HG03139 (cell line): ENCODE measurements around the gene HEPHL1.

Experiments
- ATAC-seq: cut with Tn5 transposase; IDR thresholded peaks from one replicate; pipeline ENCODE4 v1.9.1; 2021; ENCODE audit not compliant: unreplicated experiment

The HEPHL1 gene

GRCh38 chr11:94024547-94024946, 3.4 kb downstream of the HEPHL1 start:
- ATAC-seq: no peak

DNA sequence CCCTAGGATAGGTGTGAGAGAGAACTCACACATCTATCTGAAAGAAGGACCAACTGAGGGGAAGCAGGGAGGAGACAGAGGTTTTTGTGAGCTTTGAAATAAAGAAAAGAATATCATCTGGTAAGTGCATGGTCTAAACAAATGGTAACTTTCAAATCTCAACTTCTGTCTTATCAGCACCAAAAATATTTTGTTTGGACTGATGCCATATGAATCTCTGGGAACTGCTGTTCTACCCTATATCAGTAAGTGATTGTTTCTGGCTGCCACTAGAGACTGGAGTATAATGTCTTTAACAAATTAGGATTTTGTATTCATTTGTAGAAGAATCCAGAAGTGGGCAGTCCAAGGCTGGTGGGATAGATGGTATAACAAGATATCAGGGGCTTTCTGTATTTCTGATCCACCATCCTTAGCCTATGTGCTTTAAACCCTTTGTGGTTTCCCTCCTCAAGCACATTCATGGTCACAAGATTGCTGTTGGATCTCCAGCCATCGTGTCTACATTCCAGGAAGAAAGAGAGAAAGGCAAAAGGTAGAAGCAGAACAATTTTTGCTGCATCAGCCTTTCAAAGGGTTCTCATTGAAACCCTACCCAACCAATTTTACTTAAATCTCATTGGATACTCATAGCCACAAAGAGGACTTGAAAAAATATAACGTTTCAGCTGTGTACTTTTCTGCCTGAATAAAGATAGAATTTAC, 4.7 kb downstream of the HEPHL1 start:
- ATAC-seq: no peak

DNA sequence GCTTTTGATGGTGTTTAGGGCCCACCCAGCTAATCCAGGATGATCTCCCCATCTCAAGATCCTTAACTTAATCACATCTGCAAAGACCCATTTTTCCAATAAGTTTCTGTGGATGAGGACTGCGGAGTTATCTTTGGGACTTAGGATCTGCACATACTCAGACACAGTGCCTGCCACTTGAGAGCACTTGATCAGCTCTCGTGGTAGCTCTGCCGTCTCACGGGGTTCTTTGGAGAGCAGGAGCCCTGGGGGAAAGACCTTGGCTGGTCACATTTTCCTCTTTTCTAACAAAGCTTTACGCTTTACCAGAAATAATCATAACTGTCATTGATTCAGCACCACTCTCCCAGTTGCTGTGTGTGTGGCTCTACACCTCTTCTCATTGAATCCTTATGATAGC, 6.1 kb downstream of the HEPHL1 start:
- ATAC-seq: no peak

DNA sequence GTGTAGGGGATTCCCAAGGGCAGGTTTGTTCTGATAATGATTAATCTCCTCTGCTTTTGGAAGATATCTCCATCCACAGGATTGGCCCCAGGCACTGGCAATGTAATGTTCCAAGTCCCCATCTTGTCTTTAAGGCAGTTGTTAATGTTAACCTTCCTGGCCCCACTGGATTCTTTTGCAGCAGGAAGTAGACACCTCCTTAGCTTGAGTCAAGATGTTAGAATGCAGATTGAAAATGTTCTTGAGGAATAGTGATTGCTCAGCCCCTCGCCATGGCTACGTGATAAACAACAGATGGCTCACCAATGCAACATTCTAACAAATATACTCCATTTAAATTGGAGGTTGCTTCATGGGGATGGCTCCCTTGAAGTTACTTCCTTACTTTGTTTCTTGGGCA, 7.3 kb downstream of the HEPHL1 start:
- no peak for ATAC-seq

- no peak for ATAC-seq
These were observed 8.9 kb downstream of the HEPHL1 start for GRCh38 chr11:94030059-94030458.

DNA sequence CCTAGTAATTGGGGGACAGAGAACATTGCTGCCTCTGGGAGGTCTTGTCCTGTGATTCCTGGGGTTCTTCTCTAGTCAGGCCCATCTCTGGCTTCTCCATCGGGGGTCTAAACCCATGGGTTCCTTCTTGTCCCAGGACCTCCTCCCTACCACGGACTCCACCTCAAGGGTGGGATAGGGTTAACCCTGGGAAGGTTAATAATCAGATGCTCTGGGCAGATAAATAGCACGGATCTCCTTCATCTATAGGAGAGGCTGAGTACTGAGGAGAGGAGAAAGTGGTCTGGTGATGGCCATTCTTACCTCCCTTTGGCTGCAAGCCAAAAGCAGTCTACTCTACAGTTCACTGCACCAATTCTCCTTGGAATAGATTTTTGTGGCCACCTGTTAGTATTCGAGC, 10.5 kb downstream of the HEPHL1 start:
- no peak for ATAC-seq

GRCh38 chr11:94032066-94032465, 10.9 kb downstream of the HEPHL1 start:
- ATAC-seq: no peak

- no peak for ATAC-seq
These were observed 11.6 kb downstream of the HEPHL1 start for GRCh38 chr11:94032725-94033124.

- ATAC-seq: no peak
These were observed 13.1 kb downstream of the HEPHL1 start for GRCh38 chr11:94034207-94034606.

DNA sequence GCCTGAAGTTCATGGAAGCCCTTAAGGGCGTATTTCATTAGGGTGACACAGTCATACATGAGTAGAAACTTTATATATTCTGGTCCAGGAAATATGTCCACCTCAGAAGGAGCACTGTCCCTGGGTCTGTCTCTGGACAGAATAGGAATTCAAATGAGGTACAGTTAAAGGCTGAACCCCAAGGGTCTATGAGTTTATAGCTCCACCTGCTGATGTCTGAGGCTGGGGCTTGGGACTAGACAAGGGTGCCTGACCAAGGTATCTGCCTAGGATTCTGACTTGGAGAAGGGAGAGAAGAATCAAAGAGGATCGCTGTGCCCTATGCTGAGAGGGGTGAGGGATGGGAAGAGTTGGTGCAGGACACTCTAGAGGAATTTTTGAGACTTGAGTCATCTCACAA, 14.9 kb downstream of the HEPHL1 start:
- no peak for ATAC-seq

DNA sequence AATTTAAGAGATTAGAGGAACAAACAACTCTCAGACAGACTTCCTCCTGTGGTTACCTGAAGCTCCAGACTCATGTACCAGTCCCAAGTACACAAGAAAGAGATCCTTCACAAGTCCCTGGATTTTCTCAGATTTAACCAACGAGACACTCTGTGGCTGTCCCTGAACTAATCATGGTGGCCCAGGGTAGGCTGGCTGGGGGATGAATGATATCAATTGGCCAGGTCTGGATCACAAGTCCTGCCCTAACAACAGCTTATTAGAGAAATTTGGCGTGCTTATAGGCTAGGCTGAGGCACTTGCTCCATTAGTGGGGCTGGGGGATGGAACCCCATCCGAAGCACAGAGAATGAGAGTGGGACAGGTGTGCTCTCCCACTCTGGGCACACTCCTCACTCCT, 22.1 kb downstream of the HEPHL1 start:
- ATAC-seq: no peak

DNA sequence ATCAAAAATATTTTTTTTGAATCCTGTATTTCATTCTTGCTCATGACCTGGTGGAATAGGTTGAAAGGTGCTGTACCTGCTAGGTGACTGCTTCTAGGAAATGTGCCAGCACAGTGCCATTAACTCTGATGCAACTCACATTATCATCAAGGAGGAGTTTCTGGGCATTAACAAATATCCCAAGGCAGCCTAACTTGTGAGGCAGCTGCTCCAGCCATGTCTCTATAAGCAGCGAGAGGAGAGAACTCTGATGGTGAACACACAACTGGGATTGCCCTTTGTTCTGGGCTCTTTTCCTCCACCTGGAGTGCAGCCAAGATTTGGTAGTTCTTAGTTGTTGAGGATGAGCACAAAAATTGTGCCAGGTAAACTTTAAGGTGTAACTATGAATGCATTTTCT, 25.6 kb downstream of the HEPHL1 start:
- no peak for ATAC-seq

DNA sequence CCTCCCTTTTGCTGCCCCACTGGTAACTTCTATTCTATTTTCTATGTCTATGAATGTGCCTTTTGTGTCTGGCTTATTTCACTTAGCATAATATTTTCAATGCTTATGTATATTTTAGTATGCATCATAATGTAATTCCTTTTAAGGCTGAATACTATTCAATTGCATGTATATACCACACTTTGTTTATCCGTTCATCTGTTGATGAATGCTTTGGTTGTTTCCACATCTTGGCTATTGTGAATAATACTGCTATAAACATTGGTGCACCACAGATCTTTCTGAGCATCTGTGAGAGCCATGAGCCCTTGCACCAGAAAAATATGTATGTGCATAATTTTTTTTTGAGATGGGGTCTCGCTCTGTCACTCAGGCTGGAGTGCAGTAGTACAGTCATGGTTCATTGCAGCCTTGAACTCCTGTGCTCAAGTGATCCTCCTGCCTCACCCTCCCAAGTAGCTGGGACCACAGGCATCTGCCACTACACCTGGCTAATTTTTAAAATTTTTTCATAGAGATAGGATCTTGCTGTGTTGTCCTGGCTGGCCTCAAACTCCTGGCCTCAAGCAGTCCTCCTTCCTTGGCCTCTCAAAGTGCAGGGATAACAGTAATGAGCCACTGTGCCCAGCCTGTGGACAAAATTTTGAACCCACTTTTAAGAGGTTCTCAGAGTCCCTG, 27.0 kb downstream of the HEPHL1 start:
- no peak for ATAC-seq

- no peak for ATAC-seq
These were observed 28.2 kb downstream of the HEPHL1 start for GRCh38 chr11:94049351-94049750.

- no peak for ATAC-seq
These were observed 37.5 kb downstream of the HEPHL1 start for GRCh38 chr11:94058630-94059029.

- no peak for ATAC-seq
These were observed 37.9 kb downstream of the HEPHL1 start for GRCh38 chr11:94059065-94059464.

- no peak for ATAC-seq
These were observed 39.2 kb downstream of the HEPHL1 start for GRCh38 chr11:94060401-94060800.

DNA sequence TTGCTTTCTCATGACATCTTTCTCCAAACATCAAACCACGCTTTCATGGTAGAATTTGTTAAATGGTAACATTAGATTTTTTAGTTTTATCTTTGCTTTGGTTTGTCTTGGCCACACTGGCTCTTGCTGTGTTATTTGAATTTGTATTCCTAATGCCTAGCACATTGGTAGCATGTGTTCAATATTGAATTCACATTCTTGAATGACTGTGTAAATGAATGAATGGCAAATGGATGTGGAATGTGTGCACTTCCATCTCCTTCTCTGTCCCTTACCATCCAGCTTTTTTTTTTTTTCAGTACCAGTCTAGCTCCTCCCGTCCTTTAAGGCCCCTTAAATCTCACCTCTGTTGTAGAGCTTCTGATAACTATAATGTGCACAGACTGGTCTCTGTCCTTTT, 41.2 kb downstream of the HEPHL1 start:
- ATAC-seq: no peak

DNA sequence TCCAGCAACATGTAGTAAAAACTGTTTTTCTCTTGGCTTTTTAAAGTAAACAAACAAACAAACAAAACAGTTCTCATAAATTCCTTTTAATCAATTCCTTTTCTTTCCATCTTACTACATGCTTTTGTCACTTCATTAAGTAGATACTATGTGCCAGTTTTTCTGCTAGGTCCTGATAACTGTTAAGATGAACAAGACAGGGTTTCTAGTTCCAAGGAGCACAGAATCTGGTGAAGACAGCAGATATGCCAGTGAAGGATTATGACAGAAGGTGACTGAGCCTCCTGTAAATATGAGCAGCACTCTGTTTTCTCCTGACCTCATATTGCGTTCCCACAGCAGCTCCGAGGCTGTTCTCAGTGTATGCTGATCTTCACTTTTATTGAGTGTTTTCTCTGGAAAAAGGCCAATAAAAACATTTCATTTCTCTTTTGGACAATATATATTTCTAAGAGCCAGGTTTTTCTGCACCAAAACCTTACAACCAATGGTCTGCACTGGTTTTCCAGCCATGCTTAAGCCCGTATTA, 45.8 kb downstream of the HEPHL1 start:
- no peak for ATAC-seq

GRCh38 chr11:94068764-94069163, 47.6 kb downstream of the HEPHL1 start:
- no peak for ATAC-seq

- ATAC-seq: no peak
These were observed 56.6 kb downstream of the HEPHL1 start for GRCh38 chr11:94077552-94078293.

- no peak for ATAC-seq
These were observed 63.0 kb downstream of the HEPHL1 start for GRCh38 chr11:94084164-94084563.
